Measurements from ENCODE around the gene INPP5D.
"Not testable (repeated sequence)": the region's sequence is repeated elsewhere in the genome, so short reads cannot be mapped to it uniquely, and the experiment has no call there.

The INPP5D gene

GRCh38 chr2:233130481-233131020 lies 70.4 kb downstream of the INPP5D start:
- no peak for DNase-seq (ENCODE audit: low read depth, low spot score)
- no peak overlapping the region for H3K27ac ChIP-seq

GRCh38 chr2:233131936-233132720 lies 72.0 kb downstream of the INPP5D start:
- no peak for DNase-seq (ENCODE audit: low read depth, low spot score)
- H3K27ac ChIP-seq, result no peak overlapping the region

DNA sequence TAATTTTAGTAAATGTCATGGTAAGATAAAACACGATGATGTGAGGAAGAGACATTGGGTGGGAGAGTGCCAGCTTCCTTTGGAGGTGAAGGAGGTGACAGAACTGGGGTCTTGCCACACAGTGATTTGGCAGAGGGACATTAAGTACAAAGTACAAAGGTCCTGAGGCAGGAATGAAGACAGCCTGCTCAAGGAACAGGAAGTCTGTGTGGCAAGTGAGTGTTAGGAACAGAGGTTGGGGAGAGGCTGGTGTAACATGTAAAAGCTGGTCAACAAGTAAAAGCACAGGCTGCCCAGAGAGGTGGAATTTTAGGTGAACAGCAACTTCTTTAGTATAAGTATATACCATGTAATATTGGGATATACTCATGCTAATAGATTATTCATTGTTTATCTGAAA lies 73.1 kb downstream of the INPP5D start:
- no peak for DNase-seq (ENCODE audit: low read depth, low spot score)
- no peak overlapping the region for H3K27ac ChIP-seq

GRCh38 chr2:233135421-233135820 lies 75.3 kb downstream of the INPP5D start:
- H3K27ac ChIP-seq, result no peak overlapping the region

GRCh38 chr2:233137040-233137439 lies 76.9 kb downstream of the INPP5D start:
- no peak for DNase-seq (ENCODE audit: low read depth, low spot score)
- H3K27ac ChIP-seq, result no peak overlapping the region

More at GRCh38 chr2:233135421-233135820, 75.3 kb downstream of the INPP5D start:
- no peak for DNase-seq (ENCODE audit: low read depth, low spot score)

DNA sequence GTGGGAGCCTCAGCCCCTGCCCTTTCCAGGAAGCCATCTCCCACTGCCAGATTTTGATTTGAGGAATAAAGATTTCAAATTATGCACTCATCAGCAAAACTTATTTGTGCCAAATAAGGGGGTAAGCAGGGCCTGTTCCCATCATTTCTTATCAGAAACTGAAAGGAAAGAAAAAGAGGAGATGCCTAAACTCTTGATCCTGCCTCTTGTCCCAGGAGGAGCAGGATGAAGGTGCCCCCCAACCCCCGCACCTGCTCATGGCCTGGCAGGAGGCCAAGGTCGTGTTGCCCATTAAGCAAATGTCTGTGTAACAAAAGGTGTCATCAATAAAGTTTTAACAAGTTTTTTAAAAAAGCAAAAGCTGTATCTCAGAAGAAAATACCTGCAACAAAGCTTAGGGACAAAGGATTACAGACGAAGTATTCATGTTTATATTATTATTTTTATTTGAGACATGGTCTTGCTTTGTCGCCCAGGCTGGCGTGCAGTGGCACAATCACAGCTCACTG lies 80.0 kb downstream of the INPP5D start:
- H3K27ac ChIP-seq, result peak overlapping the region; percentile 66
- DNase-seq (ENCODE audit: low read depth, low spot score), result no peak

- no peak overlapping the region for H3K27ac ChIP-seq
- no peak for DNase-seq (ENCODE audit: low read depth, low spot score)
Measured at GRCh38 chr2:233140978-233141377, 80.8 kb downstream of the INPP5D start.

DNA sequence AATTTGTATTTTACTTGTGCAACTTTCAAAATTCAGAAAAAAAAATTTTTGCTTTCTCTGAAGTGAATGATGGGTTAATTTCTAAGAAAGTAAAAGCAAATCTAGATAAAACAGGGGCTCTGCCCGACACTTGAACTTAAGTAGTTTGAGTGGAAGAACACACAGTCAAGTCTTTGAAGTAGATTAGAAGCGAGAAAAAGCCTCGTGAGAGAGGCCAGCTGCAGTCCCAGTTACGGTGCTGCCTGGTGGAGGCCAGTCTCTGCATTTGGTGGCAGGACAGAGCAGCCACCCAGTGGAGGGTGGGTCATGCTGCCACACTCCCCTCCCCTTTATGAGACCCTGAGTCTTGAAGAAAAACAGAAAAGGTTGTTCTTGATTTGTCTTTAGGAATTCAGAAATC lies 81.8 kb downstream of the INPP5D start:
- no peak overlapping the region for H3K27ac ChIP-seq
- DNase-seq (ENCODE audit: low read depth, low spot score), result no peak

GRCh38 chr2:233142355-233142897 lies 82.3 kb downstream of the INPP5D start:
- H3K27ac ChIP-seq, result no peak overlapping the region
- DNase-seq (ENCODE audit: low read depth, low spot score), result no peak

- H3K27ac ChIP-seq, result no peak overlapping the region
- DNase-seq (ENCODE audit: low read depth, low spot score), result no peak
Measured at GRCh38 chr2:233143700-233144331, 83.7 kb downstream of the INPP5D start.

- no peak for DNase-seq (ENCODE audit: low read depth, low spot score)
- H3K27ac ChIP-seq, result no peak overlapping the region
Measured at GRCh38 chr2:233145726-233146125, 85.6 kb downstream of the INPP5D start.

GRCh38 chr2:233146194-233146593 lies 86.1 kb downstream of the INPP5D start:
- DNase-seq (ENCODE audit: low read depth, low spot score), result no peak
- H3K27ac ChIP-seq, result no peak overlapping the region

GRCh38 chr2:233147136-233147828 lies 87.1 kb downstream of the INPP5D start:
- no peak overlapping the region for H3K27ac ChIP-seq
- no peak for DNase-seq (ENCODE audit: low read depth, low spot score)

DNA sequence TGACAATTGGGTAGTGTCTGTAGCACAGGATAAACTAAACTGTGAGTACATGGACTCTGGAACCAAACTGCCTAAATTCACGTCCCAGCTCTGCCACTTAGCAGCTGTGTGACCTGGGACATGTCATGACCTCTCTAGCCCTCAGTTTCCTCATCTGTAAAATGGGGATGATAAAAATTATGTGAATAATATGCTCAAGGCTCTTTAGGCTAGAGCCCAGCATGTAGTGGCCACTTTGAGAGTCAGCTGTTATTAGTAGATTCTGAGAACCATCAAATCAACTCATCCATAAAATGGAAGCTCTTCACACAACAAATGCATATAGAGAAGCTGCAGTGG lies 87.7 kb downstream of the INPP5D start:
- no peak overlapping the region for H3K27ac ChIP-seq
- no peak for DNase-seq (ENCODE audit: low read depth, low spot score)

DNA sequence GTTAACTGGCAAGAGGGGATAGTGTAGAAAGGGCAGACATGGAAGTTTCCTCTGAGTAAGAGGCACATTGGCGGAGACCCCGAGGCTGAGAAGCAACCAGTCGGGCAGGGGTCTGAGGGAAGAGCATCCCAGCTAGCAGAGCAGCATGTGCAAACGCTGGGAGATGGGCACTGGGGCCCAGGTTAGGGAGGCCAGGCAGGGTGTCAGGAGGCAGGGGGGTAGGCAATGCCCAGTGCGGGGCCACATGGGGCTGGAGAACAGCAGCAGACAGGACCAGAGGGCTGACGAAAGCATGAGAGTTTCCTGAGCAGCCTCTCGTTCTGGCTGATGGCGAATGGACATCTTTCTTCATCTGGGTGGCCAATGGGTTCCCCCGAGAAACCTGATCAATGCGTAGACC lies 88.2 kb downstream of the INPP5D start:
- H3K27ac ChIP-seq, result no peak overlapping the region
- DNase-seq (ENCODE audit: low read depth, low spot score), result no peak

DNA sequence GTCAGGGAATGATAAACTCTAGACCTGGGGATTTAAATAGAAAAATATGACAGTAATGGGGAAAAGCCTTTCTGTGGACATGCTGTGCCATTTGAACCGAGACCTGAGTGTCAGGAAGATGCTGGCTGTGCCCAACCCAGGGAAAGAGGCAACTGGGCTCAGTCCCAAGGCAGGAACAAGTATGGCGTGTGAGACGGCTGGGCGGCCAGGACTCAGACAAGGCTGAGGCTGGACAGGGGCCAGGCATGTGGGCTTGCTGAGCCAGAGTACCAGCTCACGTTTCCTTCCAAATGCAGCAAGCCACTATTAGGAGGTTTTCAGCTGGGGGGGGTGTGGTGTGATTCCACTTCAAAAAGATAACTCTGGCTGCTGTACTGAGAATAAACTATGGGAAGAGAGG lies 92.4 kb downstream of the INPP5D start:
- no peak for DNase-seq (ENCODE audit: low read depth, low spot score)
- H3K27ac ChIP-seq, result no peak overlapping the region

GRCh38 chr2:233153146-233153798 lies 93.1 kb downstream of the INPP5D start:
- no peak for DNase-seq (ENCODE audit: low read depth, low spot score)
- H3K27ac ChIP-seq, result no peak overlapping the region

GRCh38 chr2:233156001-233156400 lies 95.9 kb downstream of the INPP5D start:
- H3K27ac ChIP-seq, result no peak overlapping the region

DNA sequence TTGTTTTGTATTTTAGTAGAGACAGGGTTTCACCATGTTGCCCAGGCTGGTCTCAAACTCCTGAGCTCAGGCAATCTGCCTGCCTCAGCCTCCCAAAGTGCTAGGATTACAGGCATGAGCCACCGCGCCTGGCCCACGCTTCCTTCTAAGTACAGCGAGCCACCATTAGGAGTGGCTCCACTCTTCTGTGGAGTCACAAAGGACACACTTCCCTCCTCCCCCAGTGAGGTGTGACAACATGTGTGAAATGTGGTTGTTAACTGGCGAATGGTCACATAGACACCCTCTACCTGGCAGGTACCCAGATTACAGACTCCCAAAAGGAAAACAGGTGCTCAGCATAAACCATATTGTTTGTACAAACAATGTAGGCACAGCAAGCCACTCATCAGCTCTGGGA lies 96.3 kb downstream of the INPP5D start:
- H3K27ac ChIP-seq; DNase-seq (ENCODE audit: low read depth, low spot score): not testable (repeated sequence)

More at GRCh38 chr2:233156001-233156400, 95.9 kb downstream of the INPP5D start:
- DNase-seq (ENCODE audit: low read depth, low spot score), result no peak

DNA sequence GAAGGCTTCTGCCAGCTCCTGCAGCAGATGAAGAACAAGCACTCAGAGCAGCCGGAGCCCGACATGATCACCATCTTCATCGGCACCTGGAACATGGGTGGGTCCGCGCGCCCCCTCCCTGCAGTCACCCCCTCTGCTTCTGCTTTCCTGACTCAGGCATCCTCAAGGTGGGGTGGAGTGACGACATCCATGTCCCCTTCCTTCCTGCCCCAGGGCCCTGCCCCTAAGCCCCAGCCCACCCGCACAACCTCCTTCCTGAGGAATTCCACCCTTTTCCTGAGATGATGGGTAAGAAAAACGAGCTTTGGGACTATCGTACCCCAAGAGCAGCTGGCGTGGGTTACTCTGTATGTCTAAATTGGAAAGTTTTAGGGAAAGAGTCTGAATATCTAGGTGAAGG lies 101.6 kb downstream of the INPP5D start:
- DNase-seq (ENCODE audit: low read depth, low spot score), result no peak
- no peak overlapping the region for H3K27ac ChIP-seq
